Retinal pigment epithelial cell (primary cell): Measurements from ENCODE around the gene BBOX1.

Experiments used
- DNase-seq: peaks from one replicate; pipeline ENCODE4 v3.0.0-alpha.2; 2010; ENCODE audit warnings: low read depth
- H3K4me3 ChIP-seq: 2 replicates; pipeline ENCODE4 v1.5.1; 2011; ENCODE audit warnings: mild to moderate bottlenecking, low read length, control low read depth, moderate library complexity
- TF ChIP-seq, protein P1 (sequence below): conservative IDR thresholded peaks from 2 replicates; pipeline ENCODE4 v1.5.1; 2011; ENCODE audit warnings: low read depth, low read length, control low read depth, inconsistent platforms

Gene BBOX1

DNA sequence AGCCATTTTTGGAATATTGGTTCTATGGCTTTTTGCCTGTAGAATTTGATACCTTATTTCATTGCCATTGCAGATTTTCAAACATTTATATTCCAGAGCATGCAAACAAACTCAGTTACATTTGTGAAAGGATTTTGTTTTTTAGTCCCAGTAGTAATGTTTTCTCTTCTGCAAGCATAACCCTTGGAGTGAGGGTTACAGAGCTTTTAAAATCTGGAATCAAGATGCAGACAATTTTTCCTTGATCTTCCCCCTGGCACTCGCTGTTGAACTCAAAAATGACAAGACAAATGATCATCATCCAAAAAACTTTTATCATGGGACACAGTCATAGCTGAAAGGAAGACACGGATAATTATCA lies 20.8 kb downstream of the BBOX1 start:
- H3K4me3 ChIP-seq = no peak overlapping the region
- no peak for DNase-seq
- TF ChIP-seq, protein P1, sequence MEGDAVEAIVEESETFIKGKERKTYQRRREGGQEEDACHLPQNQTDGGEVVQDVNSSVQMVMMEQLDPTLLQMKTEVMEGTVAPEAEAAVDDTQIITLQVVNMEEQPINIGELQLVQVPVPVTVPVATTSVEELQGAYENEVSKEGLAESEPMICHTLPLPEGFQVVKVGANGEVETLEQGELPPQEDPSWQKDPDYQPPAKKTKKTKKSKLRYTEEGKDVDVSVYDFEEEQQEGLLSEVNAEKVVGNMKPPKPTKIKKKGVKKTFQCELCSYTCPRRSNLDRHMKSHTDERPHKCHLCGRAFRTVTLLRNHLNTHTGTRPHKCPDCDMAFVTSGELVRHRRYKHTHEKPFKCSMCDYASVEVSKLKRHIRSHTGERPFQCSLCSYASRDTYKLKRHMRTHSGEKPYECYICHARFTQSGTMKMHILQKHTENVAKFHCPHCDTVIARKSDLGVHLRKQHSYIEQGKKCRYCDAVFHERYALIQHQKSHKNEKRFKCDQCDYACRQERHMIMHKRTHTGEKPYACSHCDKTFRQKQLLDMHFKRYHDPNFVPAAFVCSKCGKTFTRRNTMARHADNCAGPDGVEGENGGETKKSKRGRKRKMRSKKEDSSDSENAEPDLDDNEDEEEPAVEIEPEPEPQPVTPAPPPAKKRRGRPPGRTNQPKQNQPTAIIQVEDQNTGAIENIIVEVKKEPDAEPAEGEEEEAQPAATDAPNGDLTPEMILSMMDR = no peak

DNA sequence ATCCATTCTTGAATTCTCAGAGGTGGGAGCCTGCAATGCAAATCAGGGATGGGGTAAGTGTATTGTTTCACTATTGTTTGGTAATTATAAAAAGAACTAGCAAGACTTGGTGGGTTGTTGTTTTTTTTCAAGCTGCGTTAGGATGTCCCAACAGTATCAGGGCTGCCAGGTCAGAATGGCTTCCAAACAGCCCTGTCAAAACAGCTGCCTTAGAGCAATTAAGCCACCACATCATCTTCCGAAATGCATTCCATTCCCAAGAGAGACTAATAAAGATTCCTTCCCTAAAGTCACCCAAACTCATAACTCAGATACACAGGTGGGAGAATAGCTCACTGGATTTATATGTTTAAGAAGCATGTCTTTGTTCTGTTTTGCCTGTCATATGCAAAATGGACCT lies 23.5 kb downstream of the BBOX1 start:
- DNase-seq = no peak
- no peak overlapping the region for H3K4me3 ChIP-seq
- TF ChIP-seq, protein P1 = no peak

DNA sequence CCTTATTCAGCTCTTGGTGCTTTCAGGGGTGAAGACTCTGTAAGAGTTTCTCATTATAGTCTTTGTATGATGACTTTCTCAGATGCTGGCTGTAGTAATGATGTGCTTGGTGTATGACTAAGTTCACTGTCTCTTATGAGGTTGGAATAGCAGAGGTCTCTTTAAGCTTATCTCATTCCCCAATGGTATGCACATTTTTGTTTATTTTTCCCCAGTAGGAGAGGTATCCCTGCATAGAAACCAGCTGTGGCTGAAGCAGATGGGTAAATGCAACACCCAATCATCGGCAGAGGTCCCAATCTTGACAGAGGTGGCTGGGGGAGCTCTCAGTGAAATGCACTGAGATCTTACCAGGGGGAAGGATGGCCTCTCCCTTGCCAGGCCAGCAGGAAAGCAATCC lies 34.6 kb downstream of the BBOX1 start:
- no peak for DNase-seq
- H3K4me3 ChIP-seq = no peak overlapping the region
- TF ChIP-seq, protein P1 = no peak

DNA sequence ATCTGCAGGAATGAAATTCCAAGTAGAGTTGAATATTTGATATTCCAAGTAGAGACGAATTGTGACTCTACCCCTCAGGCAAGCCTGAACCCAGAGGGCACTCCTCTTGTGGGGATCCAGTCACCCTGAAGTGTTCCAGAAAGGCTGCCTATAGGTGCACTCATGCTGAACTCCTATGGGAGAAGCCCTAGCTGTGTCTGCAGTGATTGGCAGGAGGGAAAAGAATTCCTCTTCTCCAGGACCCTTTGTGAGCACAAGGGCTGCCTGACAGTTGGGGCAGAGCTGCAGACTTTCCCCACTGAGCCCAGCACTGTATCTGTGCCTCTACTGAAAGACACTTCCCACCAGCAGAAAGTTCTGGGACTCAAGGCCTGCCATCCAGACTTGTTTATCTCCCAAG lies 35.0 kb downstream of the BBOX1 start:
- TF ChIP-seq, protein P1 = no peak

DNA sequence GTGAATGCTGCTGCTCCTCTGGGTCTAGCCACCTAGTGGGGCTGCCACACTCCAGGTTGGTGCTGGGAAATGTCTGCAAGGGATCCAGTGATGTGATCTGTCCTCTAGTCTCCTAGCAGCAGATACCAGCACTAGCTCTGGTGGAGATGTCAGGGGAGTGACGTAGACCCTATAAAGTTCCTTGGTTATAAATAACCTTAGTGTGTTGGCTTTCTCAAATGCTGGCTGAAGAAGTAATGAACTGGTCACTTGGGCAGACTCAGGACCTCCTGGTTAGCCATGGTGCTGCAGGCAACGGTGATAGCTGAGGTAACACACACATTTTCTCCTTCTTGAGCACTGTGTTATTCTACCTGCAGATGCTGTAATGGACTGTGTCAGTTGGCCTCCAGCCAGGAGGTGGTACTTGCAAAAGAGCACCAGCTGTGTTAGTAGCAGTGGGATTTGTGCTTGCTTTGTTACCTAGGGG lies 35.5 kb downstream of the BBOX1 start:
- H3K4me3 ChIP-seq = no peak overlapping the region
- TF ChIP-seq, protein P1 = no peak
- DNase-seq = no peak

More for the DNA sequence above, 35.0 kb downstream of the BBOX1 start:
- DNase-seq = no peak
- H3K4me3 ChIP-seq = no peak overlapping the region

DNA sequence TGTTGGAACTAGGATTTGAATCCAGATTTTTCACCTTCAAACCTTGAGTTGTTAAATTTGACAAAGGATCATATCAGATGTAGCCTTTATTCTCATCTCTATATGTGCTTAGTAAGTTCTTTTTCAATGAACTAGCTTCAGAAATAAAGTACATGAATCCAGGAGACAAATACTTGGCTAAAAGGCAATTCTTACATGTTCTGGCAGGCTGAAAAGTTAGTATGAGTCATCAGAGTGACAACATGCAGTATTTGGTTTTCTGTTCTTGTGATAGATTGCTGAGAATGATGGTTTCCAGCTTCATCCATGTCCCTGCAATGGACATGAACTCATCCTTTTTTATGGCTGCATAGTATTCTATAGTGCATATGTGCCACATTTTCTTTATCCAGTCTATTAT lies 40.4 kb downstream of the BBOX1 start:
- no peak overlapping the region for H3K4me3 ChIP-seq
- no peak for DNase-seq
- TF ChIP-seq, protein P1 = no peak

DNA sequence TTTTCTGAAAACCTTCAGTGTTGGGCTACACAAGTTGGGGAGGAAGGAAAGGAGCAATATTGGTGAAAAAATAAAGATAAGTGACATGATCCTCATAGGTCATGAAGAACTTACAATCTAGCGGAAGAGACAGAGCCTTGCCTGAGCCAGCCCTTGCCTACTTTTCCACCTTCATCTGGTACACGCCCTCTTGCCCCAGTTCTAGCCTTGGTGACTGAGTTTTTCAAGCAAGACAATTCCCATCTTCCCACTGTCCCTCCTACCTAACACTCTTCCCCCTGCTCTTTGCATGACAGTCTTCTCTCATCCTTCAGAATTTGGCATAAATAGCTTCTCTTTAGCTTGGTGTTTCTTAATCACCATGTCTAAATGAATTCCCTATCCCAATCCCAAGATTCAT lies 42.6 kb downstream of the BBOX1 start:
- no peak for DNase-seq
- H3K4me3 ChIP-seq = no peak overlapping the region
- TF ChIP-seq, protein P1 = no peak
